ENCODE data around the gene AIFM1.

AIFM1 gene

DNA sequence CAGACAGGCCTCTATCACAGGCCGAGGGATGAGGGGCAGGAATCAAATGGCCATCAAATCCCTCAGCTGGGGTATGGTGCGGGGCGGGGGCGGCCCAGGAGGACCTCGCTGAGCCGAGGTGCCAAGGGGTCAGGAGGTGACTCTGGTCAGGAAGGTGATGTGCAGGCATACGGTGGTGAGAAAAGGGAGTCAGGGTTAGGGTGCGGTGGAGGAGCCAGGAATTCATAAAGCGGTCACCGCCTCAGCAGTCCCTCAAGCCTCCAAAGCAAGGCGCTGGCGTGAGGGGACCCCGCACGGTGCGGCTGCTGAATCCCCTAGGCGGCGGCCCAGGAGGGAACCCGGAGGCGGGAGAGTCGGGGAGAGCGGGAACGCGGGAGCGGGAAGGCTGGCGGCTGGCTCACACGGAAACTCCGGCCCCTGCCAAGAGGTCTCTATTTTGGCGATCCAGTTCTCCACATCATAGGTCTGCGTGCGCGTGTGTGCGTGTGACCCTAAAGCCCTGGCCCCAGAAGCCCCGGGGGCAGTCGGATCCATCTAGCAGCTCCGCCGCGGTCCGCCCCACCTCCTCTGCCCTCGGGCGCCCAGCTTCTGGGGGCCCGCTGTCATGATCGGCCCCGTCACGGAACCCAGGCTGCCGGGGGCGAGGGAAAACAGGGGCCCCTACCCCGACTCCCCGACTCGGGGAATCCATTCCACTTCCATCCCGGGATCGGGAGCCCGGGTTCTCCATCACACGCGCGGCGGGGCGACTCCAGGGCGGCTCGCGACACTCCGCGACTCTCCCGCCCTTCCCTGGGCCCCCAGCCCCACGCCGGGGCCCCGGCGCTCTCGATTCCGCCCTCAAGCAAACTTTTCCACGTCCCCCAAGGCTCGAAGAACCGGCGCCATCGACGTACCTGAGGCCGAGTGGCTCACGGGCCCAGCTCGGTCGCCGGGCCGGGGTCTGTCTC is 55.9 kb downstream of the AIFM1 start:
- Histone ChIP-seq H3K9me3 (ENCODE audit: insufficient read depth, low read depth, low read length) (no peaks in the 10 kb centered on the region), H2BK12ac (ENCODE audit: low read length) (peak overlapping the region; percentile 81), H3K4me3 (ENCODE audit: low read depth, low read length) (peak overlapping the region; percentile 71), H3K27me3 (ENCODE audit: insufficient read depth, low read length) (no peaks in the 10 kb centered on the region), H3K79me1 (ENCODE audit: low read length) (peaks cover 17% of the 10 kb centered on the region), H3K14ac (ENCODE audit: low read length) (peak overlapping the region; percentile 92), H3K79me2 (ENCODE audit: control insufficient read depth, insufficient read depth, low read length, poor library complexity) (peaks cover 21% of the 10 kb centered on the region), H3K23ac (ENCODE audit: low read length) (no peak overlapping the region), H3K4me2 (ENCODE audit: low read length) (peak overlapping the region; percentile 65), H4K91ac (ENCODE audit: low read depth, low read length) (peak overlapping the region; percentile 98), H2BK120ac (ENCODE audit: insufficient read depth, low read length, poor library complexity) (peak overlapping the region; percentile 83), H3K4me1 (ENCODE audit: control insufficient read depth in 1 of 2, insufficient read depth in 2 of 2, low read length in 2 of 2) (peaks cover 27% of the 10 kb centered on the region in 2 experiments), H3K18ac (ENCODE audit: low read length) (peak overlapping the region; percentile 96), H4K12ac (ENCODE audit: low read depth, low read length) (peak overlapping the region; percentile 61), H3K9ac (ENCODE audit: low read length) (peak overlapping the region; percentile 74), H3K36me3 (ENCODE audit: control insufficient read depth in 1 of 2, insufficient read depth in 2 of 2, low read length in 2 of 2) (no peaks in the 10 kb centered on the region), H2AFZ (ENCODE audit: insufficient read depth, low read length, poor library complexity) (no peak overlapping the region), H4K8ac (ENCODE audit: low read depth, low read length) (peak overlapping the region; percentile 51), H2BK5ac (ENCODE audit: low read depth, low read length, poor library complexity) (peak overlapping the region; percentile 95), H2AK5ac (ENCODE audit: low read length) (peak overlapping the region; percentile 90), H3K27ac (ENCODE audit: low read depth, low read length) (peak overlapping the region; percentile 94), H3K4ac (ENCODE audit: low read depth, low read length) (peak overlapping the region; percentile 93)
- WGBS (ENCODE audit: extremely low coverage, insufficient coverage, insufficient read length): no CpG with 5 or more reads among the region's 81 CpGs
- DNase-seq: peak in 1 of 2 donors; percentile 42

GRCh38 chrX:130108647-130109428 is 56.8 kb downstream of the AIFM1 start:
- peak overlapping the region; percentile 61 for H4K12ac ChIP-seq (ENCODE audit: low read depth, low read length)
- H3K4me1 ChIP-seq (ENCODE audit: control insufficient read depth in 1 of 2, insufficient read depth in 2 of 2, low read length in 2 of 2): peaks cover 27% of the 10 kb centered on the region in 2 experiments
- no peaks in the 10 kb centered on the region for H3K27me3 ChIP-seq (ENCODE audit: insufficient read depth, low read length)
- H2AK5ac ChIP-seq (ENCODE audit: low read length): peak overlapping the region; percentile 90
- peak overlapping the region; percentile 71 for H3K4me3 ChIP-seq (ENCODE audit: low read depth, low read length)
- no peak overlapping the region for H3K9ac ChIP-seq (ENCODE audit: low read length)
- H3K79me1 ChIP-seq (ENCODE audit: low read length): peaks cover 17% of the 10 kb centered on the region
- WGBS (ENCODE audit: extremely low coverage, insufficient coverage, insufficient read length): no CpG with 5 or more reads among the region's 9 CpGs
- peaks cover 25% of the 10 kb centered on the region for H3K79me2 ChIP-seq (ENCODE audit: control insufficient read depth, insufficient read depth, low read length, poor library complexity)
- peak overlapping the region; percentile 93 for H3K4ac ChIP-seq (ENCODE audit: low read depth, low read length)
- H3K4me2 ChIP-seq (ENCODE audit: low read length): peak overlapping the region; percentile 65
- peak overlapping the region; percentile 63 for H2BK120ac ChIP-seq (ENCODE audit: insufficient read depth, low read length, poor library complexity)
- peak overlapping the region; percentile 57 for H3K14ac ChIP-seq (ENCODE audit: low read length)
- H3K9me3 ChIP-seq (ENCODE audit: insufficient read depth, low read depth, low read length): no peaks in the 10 kb centered on the region
- peak overlapping the region; percentile 54 for H2AFZ ChIP-seq (ENCODE audit: insufficient read depth, low read length, poor library complexity)
- H2BK5ac ChIP-seq (ENCODE audit: low read depth, low read length, poor library complexity): peak overlapping the region; percentile 21
- peak overlapping the region; percentile 94 for H3K27ac ChIP-seq (ENCODE audit: low read depth, low read length)
- peak overlapping the region; percentile 53 for H4K8ac ChIP-seq (ENCODE audit: low read depth, low read length)
- H2BK12ac ChIP-seq (ENCODE audit: low read length): peak overlapping the region; percentile 24
- peak overlapping the region; percentile 89 for H3K18ac ChIP-seq (ENCODE audit: low read length)
- H3K23ac ChIP-seq (ENCODE audit: low read length): no peak overlapping the region
- peak overlapping the region; percentile 98 for H4K91ac ChIP-seq (ENCODE audit: low read depth, low read length)
- H3K36me3 ChIP-seq (ENCODE audit: control insufficient read depth in 1 of 2, insufficient read depth in 2 of 2, low read length in 2 of 2): no peaks in the 10 kb centered on the region
- peak in 1 of 2 donors; percentile 30 for DNase-seq

- no peak overlapping the region for H3K18ac ChIP-seq (ENCODE audit: low read length)
- peaks cover 25% of the 10 kb centered on the region in 2 experiments for H3K4me1 ChIP-seq (ENCODE audit: control insufficient read depth in 1 of 2, insufficient read depth in 2 of 2, low read length in 2 of 2)
- no peaks in the 10 kb centered on the region for H3K27me3 ChIP-seq (ENCODE audit: insufficient read depth, low read length)
- no peak overlapping the region for H3K9ac ChIP-seq (ENCODE audit: low read length)
- H3K9me3 ChIP-seq (ENCODE audit: insufficient read depth, low read depth, low read length): no peaks in the 10 kb centered on the region
- no CpG with 5 or more reads among the region's 10 CpGs for WGBS (ENCODE audit: extremely low coverage, insufficient coverage, insufficient read length)
- H2BK12ac ChIP-seq (ENCODE audit: low read length): no peak overlapping the region
- H3K36me3 ChIP-seq (ENCODE audit: control insufficient read depth in 1 of 2, insufficient read depth in 2 of 2, low read length in 2 of 2): no peaks in the 10 kb centered on the region
- no peak overlapping the region for H2AFZ ChIP-seq (ENCODE audit: insufficient read depth, low read length, poor library complexity)
- no peak overlapping the region for H3K14ac ChIP-seq (ENCODE audit: low read length)
- H3K4me3 ChIP-seq (ENCODE audit: low read depth, low read length): no peak overlapping the region
- no peak overlapping the region for H4K8ac ChIP-seq (ENCODE audit: low read depth, low read length)
- no peak overlapping the region for H2AK5ac ChIP-seq (ENCODE audit: low read length)
- no peak overlapping the region for H4K91ac ChIP-seq (ENCODE audit: low read depth, low read length)
- H2BK120ac ChIP-seq (ENCODE audit: insufficient read depth, low read length, poor library complexity): no peak overlapping the region
- no peak overlapping the region for H3K4me2 ChIP-seq (ENCODE audit: low read length)
- H3K79me1 ChIP-seq (ENCODE audit: low read length): peaks cover 15% of the 10 kb centered on the region
- H3K27ac ChIP-seq (ENCODE audit: low read depth, low read length): peak overlapping the region; percentile 54
- peak overlapping the region; percentile 21 for H3K4ac ChIP-seq (ENCODE audit: low read depth, low read length)
- peaks cover 23% of the 10 kb centered on the region for H3K79me2 ChIP-seq (ENCODE audit: control insufficient read depth, insufficient read depth, low read length, poor library complexity)
- H4K12ac ChIP-seq (ENCODE audit: low read depth, low read length): no peak overlapping the region
- DNase-seq: peak in 1 of 2 donors; percentile 54
- no peak overlapping the region for H3K23ac ChIP-seq (ENCODE audit: low read length)
- H2BK5ac ChIP-seq (ENCODE audit: low read depth, low read length, poor library complexity): no peak overlapping the region
Measured at GRCh38 chrX:130106071-130106470, 59.6 kb downstream of the AIFM1 start.

DNA sequence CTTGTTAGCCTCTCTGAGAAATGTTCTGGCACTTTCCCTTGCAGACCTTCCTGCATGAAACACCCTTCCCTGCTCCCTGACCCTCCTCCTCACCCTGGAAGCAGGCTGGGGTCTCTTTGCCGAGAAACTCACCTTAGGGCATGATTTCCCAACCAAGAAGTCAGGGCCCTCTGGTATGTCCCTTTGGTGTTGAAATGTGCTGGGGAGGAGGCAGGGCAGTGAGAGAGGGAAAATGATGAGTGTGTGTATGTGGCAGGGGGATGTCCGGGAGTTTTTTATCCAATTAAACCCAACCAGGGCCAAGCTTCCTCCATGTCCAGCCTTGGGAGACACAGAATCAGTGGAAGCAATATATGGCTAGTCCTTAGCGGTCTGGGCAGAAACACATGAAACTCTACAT is 60.4 kb downstream of the AIFM1 start:
- no CpG with 5 or more reads among the region's 3 CpGs for WGBS (ENCODE audit: extremely low coverage, insufficient coverage, insufficient read length)
- no peak overlapping the region for H3K23ac ChIP-seq (ENCODE audit: low read length)
- DNase-seq: peak in 1 of 2 donors; percentile 64

More for the DNA sequence above, 60.4 kb downstream of the AIFM1 start:
- H2AFZ ChIP-seq (ENCODE audit: insufficient read depth, low read length, poor library complexity): no peak overlapping the region
- no peak overlapping the region for H3K4ac ChIP-seq (ENCODE audit: low read depth, low read length)
- H4K91ac ChIP-seq (ENCODE audit: low read depth, low read length): no peak overlapping the region
- H3K18ac ChIP-seq (ENCODE audit: low read length): no peak overlapping the region
- H3K4me1 ChIP-seq (ENCODE audit: control insufficient read depth in 1 of 2, insufficient read depth in 2 of 2, low read length in 2 of 2): peaks cover 25 to 30% of the 10 kb centered on the region in 2 experiments
- peaks cover 22% of the 10 kb centered on the region for H3K79me2 ChIP-seq (ENCODE audit: control insufficient read depth, insufficient read depth, low read length, poor library complexity)
- no peak overlapping the region for H3K9ac ChIP-seq (ENCODE audit: low read length)
- H3K9me3 ChIP-seq (ENCODE audit: insufficient read depth, low read depth, low read length): no peaks in the 10 kb centered on the region
- H3K27ac ChIP-seq (ENCODE audit: low read depth, low read length): peak overlapping the region; percentile 25
- no peak overlapping the region for H3K4me3 ChIP-seq (ENCODE audit: low read depth, low read length)
- H3K14ac ChIP-seq (ENCODE audit: low read length): no peak overlapping the region
- H4K12ac ChIP-seq (ENCODE audit: low read depth, low read length): no peak overlapping the region
- H3K36me3 ChIP-seq (ENCODE audit: control insufficient read depth in 1 of 2, insufficient read depth in 2 of 2, low read length in 2 of 2): no peaks in the 10 kb centered on the region
- no peak overlapping the region for H2BK120ac ChIP-seq (ENCODE audit: insufficient read depth, low read length, poor library complexity)
- H2BK5ac ChIP-seq (ENCODE audit: low read depth, low read length, poor library complexity): no peak overlapping the region
- no peaks in the 10 kb centered on the region for H3K27me3 ChIP-seq (ENCODE audit: insufficient read depth, low read length)
- H3K4me2 ChIP-seq (ENCODE audit: low read length): no peak overlapping the region
- H4K8ac ChIP-seq (ENCODE audit: low read depth, low read length): no peak overlapping the region
- peaks cover 13% of the 10 kb centered on the region for H3K79me1 ChIP-seq (ENCODE audit: low read length)
- H2BK12ac ChIP-seq (ENCODE audit: low read length): no peak overlapping the region
- no peak overlapping the region for H2AK5ac ChIP-seq (ENCODE audit: low read length)
